Tibial nerve (tissue), 4 donors: Measurements from ENCODE around the gene CALHM3. TPM values are rescaled to one million over a fixed set of nuclear protein-coding genes. Genes with fewer than 3 reads are reported as not detected.

ENCODE experiments used
- DNase-seq, 2 donors: peaks; one replicate each; pipeline ENCODE4 v3.0.0-alpha.2; 2019; ENCODE audit warnings: low spot score in 2 of 2
- H3K27ac ChIP-seq, 4 donors: fragments of 200-600 bp; sonication (generic) in 3 of 4; one replicate each; pipeline ENCODE4 v1.5.1; 2017 to 2019; ENCODE audit warnings: mild to moderate bottlenecking in 1 of 4
- H3K27me3 ChIP-seq, 2 donors: fragments of 200-600 bp; sonication (generic) in 1 of 2; one replicate each; pipeline versions ENCODE4 v1.5.1 to v1.6.0; 2017 to 2019
- H3K36me3 ChIP-seq, 3 donors: fragments of 200-600 bp; sonication (generic); one replicate each; pipeline ENCODE4 v1.5.1; 2018 to 2019
- H3K4me1 ChIP-seq, 4 donors: fragments of 200-600 bp; sonication (generic) in 3 of 4; one replicate each; pipeline ENCODE4 v1.5.1; 2017 to 2019
- H3K4me3 ChIP-seq, 4 donors: fragments of 200-600 bp; sonication (generic) in 3 of 4; one replicate each; pipeline ENCODE4 v1.5.1; 2017 to 2019; ENCODE audit warnings: mild to moderate bottlenecking in 1 of 4, moderate library complexity in 1 of 4
- H3K9me3 ChIP-seq, 4 donors: fragments of 200-600 bp; sonication (generic) in 3 of 4; one replicate each; pipeline ENCODE4 v1.5.1; 2017 to 2019
- EP300 ChIP-seq, 2 donors: sonication (generic); formaldehyde crosslinking; IDR thresholded peaks; one replicate each; pipeline ENCODE4 v1.6.1; 2017; ENCODE audit warnings: antibody characterized with exemption in 2 of 2, mild to moderate bottlenecking in 1 of 2
- POLR2A ChIP-seq, 2 donors: fragments of 450-650 bp; IDR thresholded peaks; one replicate each; pipeline ENCODE4 v1.6.1; 2017; ENCODE audit warnings: antibody characterized with exemption in 2 of 2, mild to moderate bottlenecking in 2 of 2, moderate library complexity in 2 of 2
- WGBS, 2 donors: methylation state at CpG; one replicate each; pipeline ENCODE4 v1.1.5; 2018; 5-methylcytosine and 5-hydroxymethylcytosine counted together
- total RNA-seq, 4 donors: library from RNA; depleted of rRNA; stranded (reverse); fragments of >200 nt; gene quantifications; one replicate each; pipeline ENCODE4 v1.1.0, GENCODE V29; 2016
- TF ChIP-seq, protein P1 (sequence below), 5 experiments: fragments of 200-600 bp in 3 of 5; fragments of 450-650 bp in 2 of 5; sonication (generic) in 3 of 5; IDR thresholded peaks; one replicate each; pipeline ENCODE4 v1.5.1; 2016 to 2019; ENCODE audit warnings: antibody characterized with exemption in 5 of 5, mild to moderate bottlenecking in 3 of 5, moderate library complexity in 2 of 5

Gene CALHM3
- total RNA-seq, 4 donors from 2014 or later, result not detected

DNA sequence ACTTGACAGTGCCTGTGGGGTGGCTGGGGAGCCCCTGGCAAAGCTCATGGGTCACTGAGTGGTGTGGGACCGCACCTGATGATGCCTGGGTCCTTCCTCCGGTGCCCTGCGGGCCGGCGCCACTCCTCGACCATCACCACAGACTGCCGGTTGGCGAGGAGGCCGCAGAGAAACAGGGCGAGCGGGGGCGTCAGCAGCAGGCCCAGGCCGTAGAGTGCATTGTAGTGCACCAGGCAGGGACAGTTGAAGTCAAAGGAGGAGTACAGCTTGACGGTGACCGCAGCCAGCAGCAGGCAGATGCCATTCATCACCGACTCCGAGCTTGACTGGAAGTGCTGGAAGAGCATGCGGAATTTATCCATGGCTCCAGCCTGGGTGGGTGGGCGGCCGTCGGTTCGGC, 369 bp downstream of the CALHM3 start:
- Histone ChIP-seq H3K27me3 (no peaks in the 10 kb centered on the region), H3K4me1 (peaks cover 0 to 15% (median 0%) of the 10 kb centered on the region in 4 donors), H3K9me3 (no peaks in the 10 kb centered on the region), H3K4me3 (no peak overlapping the region), H3K36me3 (no peaks in the 10 kb centered on the region), H3K27ac (no peak overlapping the region)
- DNase-seq, result no peak
- 81 to 87% methylated on average over 22 of the region's 22 CpGs for WGBS, 2 donors
- TF ChIP-seq EP300 (IDR thresholded peaks at IDR 0.05), result no peak
- no peak for TF ChIP-seq POLR2A (IDR thresholded peaks at IDR 0.05)
- TF ChIP-seq, protein P1, sequence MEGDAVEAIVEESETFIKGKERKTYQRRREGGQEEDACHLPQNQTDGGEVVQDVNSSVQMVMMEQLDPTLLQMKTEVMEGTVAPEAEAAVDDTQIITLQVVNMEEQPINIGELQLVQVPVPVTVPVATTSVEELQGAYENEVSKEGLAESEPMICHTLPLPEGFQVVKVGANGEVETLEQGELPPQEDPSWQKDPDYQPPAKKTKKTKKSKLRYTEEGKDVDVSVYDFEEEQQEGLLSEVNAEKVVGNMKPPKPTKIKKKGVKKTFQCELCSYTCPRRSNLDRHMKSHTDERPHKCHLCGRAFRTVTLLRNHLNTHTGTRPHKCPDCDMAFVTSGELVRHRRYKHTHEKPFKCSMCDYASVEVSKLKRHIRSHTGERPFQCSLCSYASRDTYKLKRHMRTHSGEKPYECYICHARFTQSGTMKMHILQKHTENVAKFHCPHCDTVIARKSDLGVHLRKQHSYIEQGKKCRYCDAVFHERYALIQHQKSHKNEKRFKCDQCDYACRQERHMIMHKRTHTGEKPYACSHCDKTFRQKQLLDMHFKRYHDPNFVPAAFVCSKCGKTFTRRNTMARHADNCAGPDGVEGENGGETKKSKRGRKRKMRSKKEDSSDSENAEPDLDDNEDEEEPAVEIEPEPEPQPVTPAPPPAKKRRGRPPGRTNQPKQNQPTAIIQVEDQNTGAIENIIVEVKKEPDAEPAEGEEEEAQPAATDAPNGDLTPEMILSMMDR (IDR thresholded peaks at IDR 0.05), result no peak

DNA sequence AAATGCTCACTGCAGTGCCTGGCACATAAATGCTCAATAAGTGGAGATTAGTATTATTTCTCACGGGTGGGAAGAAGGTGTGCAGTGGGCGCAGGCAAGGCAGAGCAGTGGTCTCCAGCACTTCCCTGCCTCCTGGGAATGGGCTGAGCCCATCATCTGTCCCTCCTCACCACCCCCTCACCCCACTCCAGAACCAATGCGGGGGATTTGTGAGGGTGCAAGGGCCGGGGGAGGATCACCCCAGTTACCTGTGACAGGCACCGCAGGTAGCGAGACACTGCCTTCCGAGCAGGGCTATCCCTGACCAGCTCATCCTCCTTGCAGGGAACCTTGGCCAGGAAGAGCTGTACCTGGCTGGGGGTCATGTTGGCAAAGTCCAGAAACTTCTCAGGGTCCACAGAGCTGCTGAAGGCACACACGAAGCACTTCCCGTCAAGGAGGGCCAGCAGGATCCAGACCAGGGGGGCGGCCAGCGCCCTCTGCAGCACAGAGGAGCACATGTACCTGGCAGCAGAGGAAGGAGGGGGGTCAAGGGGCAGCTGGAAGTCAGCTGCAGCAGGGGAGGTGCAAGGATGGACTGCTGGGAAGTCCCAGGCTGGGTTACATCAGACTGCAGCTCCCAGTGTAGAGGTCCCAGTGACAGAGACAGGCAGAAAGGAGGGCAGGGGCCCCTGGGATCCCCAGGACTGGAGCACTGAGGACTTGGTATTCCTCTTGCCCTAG, 2.8 kb downstream of the CALHM3 start:
- no peak overlapping the region for H3K4me3 ChIP-seq
- H3K36me3 ChIP-seq, result no peaks in the 10 kb centered on the region
- peaks cover 0 to 9% (median 3%) of the 10 kb centered on the region in 4 donors for H3K4me1 ChIP-seq
- no peak for TF ChIP-seq POLR2A (IDR thresholded peaks at IDR 0.05)
- no peak for TF ChIP-seq EP300 (IDR thresholded peaks at IDR 0.05)
- TF ChIP-seq, protein P1 (IDR thresholded peaks at IDR 0.05), result no peak
- no peaks in the 10 kb centered on the region for H3K9me3 ChIP-seq
- no peak for DNase-seq
- no peaks in the 10 kb centered on the region for H3K27me3 ChIP-seq
- no peak overlapping the region for H3K27ac ChIP-seq
- WGBS, 2 donors, result 69 to 72% methylated on average over 11 of the region's 11 CpGs

DNA sequence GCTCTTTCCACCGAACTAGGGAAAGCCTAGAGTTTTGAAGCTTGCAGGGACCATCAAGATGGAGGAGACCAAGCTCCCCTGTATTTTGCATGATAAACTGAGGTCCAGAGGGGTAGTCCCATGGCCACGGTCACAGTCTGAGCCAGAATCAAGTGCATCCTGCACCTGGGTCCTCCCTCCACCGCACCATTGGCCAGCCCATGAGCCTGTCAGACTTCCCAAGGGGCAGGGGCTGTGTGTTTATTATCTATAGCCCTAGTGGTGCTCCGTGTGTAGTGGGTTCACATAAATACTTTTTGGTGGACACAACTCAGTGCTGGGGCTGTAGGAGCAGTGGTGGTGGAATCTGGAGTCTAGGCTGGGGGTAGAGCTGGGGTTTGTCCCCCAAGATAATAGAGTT, 3.6 kb downstream of the CALHM3 start:
- TF ChIP-seq EP300 (IDR thresholded peaks at IDR 0.05), result no peak
- TF ChIP-seq POLR2A (IDR thresholded peaks at IDR 0.05), result no peak
- TF ChIP-seq, protein P1 (IDR thresholded peaks at IDR 0.05), result no peak
- H3K9me3 ChIP-seq, result no peaks in the 10 kb centered on the region
- 72 to 82% methylated on average over 4 of the region's 4 CpGs for WGBS, 2 donors
- H3K27me3 ChIP-seq, result no peaks in the 10 kb centered on the region
- DNase-seq, result no peak
- no peak overlapping the region for H3K27ac ChIP-seq
- H3K36me3 ChIP-seq, result no peaks in the 10 kb centered on the region
- H3K4me3 ChIP-seq, result no peak overlapping the region
- peaks cover 0 to 12% (median 2%) of the 10 kb centered on the region in 4 donors for H3K4me1 ChIP-seq

DNA sequence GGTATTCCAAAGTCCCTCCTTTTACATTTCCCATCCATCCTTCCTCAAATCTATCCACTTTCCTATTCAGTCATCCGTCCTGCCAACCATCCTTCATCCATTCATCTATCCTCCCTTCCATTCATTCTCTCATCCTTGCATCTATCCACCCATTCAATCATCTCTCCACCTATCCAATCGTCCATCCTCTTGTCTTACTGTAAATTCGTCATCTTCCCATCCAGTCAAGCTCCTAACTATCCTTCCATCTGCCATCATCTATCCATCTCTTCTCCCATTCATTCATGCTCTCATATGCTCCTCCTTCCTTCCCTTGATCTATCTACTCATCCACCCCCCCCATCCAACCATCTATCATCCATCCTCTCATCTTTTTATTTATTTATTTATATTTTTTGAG, 5.0 kb downstream of the CALHM3 start:
- WGBS, 2 donors, result 89 to 90% methylated on average over 3 of the region's 3 CpGs

DNA sequence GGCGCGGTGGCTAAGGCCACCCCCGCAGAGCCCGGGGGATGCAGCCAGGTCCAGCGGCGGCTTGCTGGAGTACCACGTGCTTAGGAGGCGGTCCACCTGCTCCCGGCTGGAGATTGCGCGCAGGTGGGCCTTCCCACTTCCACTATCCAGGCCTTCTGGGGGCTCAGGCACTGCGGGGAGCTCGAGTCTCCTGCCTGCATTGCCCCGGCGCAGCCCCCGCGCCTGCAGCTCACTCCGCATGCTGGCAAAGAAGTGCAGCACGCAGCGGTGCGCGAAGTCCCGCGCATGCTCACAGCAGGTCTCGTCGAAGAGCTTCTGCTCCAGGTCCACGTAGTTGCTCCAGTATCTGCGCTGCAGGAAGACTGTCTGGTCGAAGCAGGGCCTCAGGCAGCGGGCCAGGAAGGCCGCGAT, 5.8 kb downstream of the CALHM3 start:
- no peak overlapping the region for H3K27ac ChIP-seq
- no peaks in the 10 kb centered on the region for H3K27me3 ChIP-seq
- no peaks in the 10 kb centered on the region for H3K9me3 ChIP-seq
- peaks cover 0 to 12% (median 0%) of the 10 kb centered on the region in 4 donors for H3K4me1 ChIP-seq
- no peaks in the 10 kb centered on the region for H3K36me3 ChIP-seq
- no peak for DNase-seq
- 74 to 77% methylated on average over 8 to 24 of the region's 32 CpGs for WGBS, 2 donors
- H3K4me3 ChIP-seq, result no peak overlapping the region
- TF ChIP-seq EP300 (IDR thresholded peaks at IDR 0.05), result no peak
- TF ChIP-seq, protein P1 (IDR thresholded peaks at IDR 0.05), result no peak
- TF ChIP-seq POLR2A (IDR thresholded peaks at IDR 0.05), result no peak

More for the DNA sequence above, 5.0 kb downstream of the CALHM3 start:
- no peak for DNase-seq
- H3K9me3 ChIP-seq, result no peaks in the 10 kb centered on the region
- no peak overlapping the region for H3K27ac ChIP-seq
- no peaks in the 10 kb centered on the region for H3K27me3 ChIP-seq
- TF ChIP-seq POLR2A (IDR thresholded peaks at IDR 0.05), result no peak
- no peak for TF ChIP-seq EP300 (IDR thresholded peaks at IDR 0.05)
- TF ChIP-seq, protein P1 (IDR thresholded peaks at IDR 0.05), result no peak
- H3K4me3 ChIP-seq, result no peak overlapping the region
- H3K36me3 ChIP-seq, result no peaks in the 10 kb centered on the region
- H3K4me1 ChIP-seq, result peaks cover 0 to 12% (median 0%) of the 10 kb centered on the region in 4 donors
